Measurements from ENCODE around the gene ZNF547.

The ZNF547 gene

GRCh38 chr19:57376151-57376550 is 12.8 kb downstream of the ZNF547 start:
- FAIRE-seq, result no peak

- no peak for FAIRE-seq
Observed at GRCh38 chr19:57377498-57378146, 14.3 kb downstream of the ZNF547 start.

- FAIRE-seq, result no peak
Observed at GRCh38 chr19:57380923-57381322, 17.6 kb downstream of the ZNF547 start.

- FAIRE-seq, result no peak
Observed at GRCh38 chr19:57382806-57383488, 19.6 kb downstream of the ZNF547 start.

- FAIRE-seq, result no peak
Observed at GRCh38 chr19:57389194-57389729, 25.9 kb downstream of the ZNF547 start.

- FAIRE-seq, result peak; percentile 95
Observed at GRCh38 chr19:57389730-57390598, 26.6 kb downstream of the ZNF547 start, which contains the start of gene ZNF548. Gene ZNF548, plus strand, starts transcription at chr19:57389854. Its CDS starts 246 bp downstream, at chr19:57390100.

- FAIRE-seq, result no peak
Observed at GRCh38 chr19:57395710-57396109, 32.4 kb downstream of the ZNF547 start.

GRCh38 chr19:57398868-57399267 is 35.5 kb downstream of the ZNF547 start:
- FAIRE-seq, result no peak

GRCh38 chr19:57403737-57404563 is 40.6 kb downstream of the ZNF547 start:
- FAIRE-seq, result no peak

GRCh38 chr19:57406516-57407123 is 43.3 kb downstream of the ZNF547 start:
- FAIRE-seq, result no peak

- FAIRE-seq, result peak; percentile 84
Observed at GRCh38 chr19:57410877-57411671, 47.7 kb downstream of the ZNF547 start, which contains the start of gene ZNF17. Gene ZNF17, plus strand, starts transcription at chr19:57411161. Its CDS starts 2,455 bp downstream, at chr19:57413616.

- no peak for FAIRE-seq
Observed at GRCh38 chr19:57419439-57419838, 56.1 kb downstream of the ZNF547 start.

GRCh38 chr19:57421037-57421436 is 57.7 kb downstream of the ZNF547 start:
- no peak for FAIRE-seq
